Activated B cell treated with CpG ODN at 0.5 μM for 24 hours (primary cell): Measurements from ENCODE around the gene C10orf95. TPM values are rescaled to one million over a fixed set of nuclear protein-coding genes. Genes with fewer than 3 reads are reported as not detected.
"Not testable (repeated sequence)": the region's sequence is repeated elsewhere in the genome, so short reads cannot be mapped to it uniquely, and the experiment has no call there.

Source experiments
- ATAC-seq: fragments of 200-7000 bp; cut with Tn5 transposase; one replicate; pipeline ENCODE4 v1.10.0; 2021; ENCODE audit warnings: low read depth, mild to moderate bottlenecking, moderate library complexity
- CTCF ChIA-PET: fragments of 350-600 bp; sonication (Branson Sonifier 250); formaldehyde crosslinking; loops from one replicate; lab custom pipeline; 2021; ENCODE audit warnings: antibody characterized with exemption; lab: Charles Lee
- POLR2A ChIA-PET: fragments of 350-600 bp; sonication (Branson Sonifier 250); formaldehyde crosslinking; loops from one replicate; lab custom pipeline; 2021; ENCODE audit warnings: antibody characterized with exemption; lab: Charles Lee
- DNase-seq: peaks from one replicate; pipeline ENCODE4 v3.0.0; 2022
- H3K27ac Mint-ChIP-seq: one replicate; pipeline ENCODE4 v1.8.0; 2020; ENCODE audit warnings: mixed read lengths
- H3K27me3 Mint-ChIP-seq: one replicate; pipeline ENCODE4 v1.8.0; 2021; ENCODE audit warnings: mixed read lengths
- H3K36me3 Mint-ChIP-seq: one replicate; pipeline ENCODE4 v1.8.0; 2021; ENCODE audit warnings: low read depth, mixed read lengths
- H3K4me1 Mint-ChIP-seq: one replicate; pipeline ENCODE4 v1.8.0; 2021; ENCODE audit warnings: mixed read lengths
- H3K4me3 Mint-ChIP-seq: one replicate; pipeline ENCODE4 v1.8.0; 2020; ENCODE audit warnings: mild to moderate bottlenecking, mixed read lengths
- H3K9me3 Mint-ChIP-seq: one replicate; pipeline ENCODE4 v1.8.0; 2020; ENCODE audit warnings: mixed read lengths
- CTCF ChIP-seq: fragments of 200-600 bp; IDR thresholded peaks from one replicate; pipeline ENCODE4 v1.8.0; 2022; ENCODE audit warnings: antibody characterized with exemption, mild to moderate bottlenecking
- intact Hi-C: fragments of 100-400 bp; cut with micrococcal nuclease; formaldehyde crosslinking; loops from one replicate; pipeline ENCODE4 v1.15.1; 2024
- total RNA-seq: library from RNA; stranded (reverse); gene quantifications from 2 replicates; pipeline ENCODE4 v1.2.3, GENCODE V29; 2022

Gene C10orf95
- total RNA-seq, 1 donor from 2014 or later, result 0.35 TPM

GRCh38 chr10:102455893-102456471 is 4.6 kb upstream of the C10orf95 start:
- Mint-ChIP-seq H3K27me3 (no peaks in the 10 kb centered on the region), H3K4me1 (peaks cover 23% of the 10 kb centered on the region), H3K27ac (no peak overlapping the region), H3K9me3 (no peaks in the 10 kb centered on the region), H3K4me3 (no peak overlapping the region), H3K36me3 (peaks cover 22% of the 10 kb centered on the region)
- intact Hi-C loops, result no loop called here
- ATAC-seq (no peak), DNase-seq (no peak)
- POLR2A ChIA-PET, result no interaction called here
- TF ChIP-seq CTCF, result no peak
- CTCF ChIA-PET, result no interaction called here

GRCh38 chr10:102454662-102455487 is 3.5 kb upstream of the C10orf95 start:
- POLR2A ChIA-PET, H3K4me3 Mint-ChIP-seq, H3K27me3 Mint-ChIP-seq, H3K27ac Mint-ChIP-seq, DNase-seq, intact Hi-C loops, H3K9me3 Mint-ChIP-seq, CTCF ChIA-PET, ATAC-seq: not testable (repeated sequence)
- Mint-ChIP-seq H3K4me1 (peaks cover 18% of the 10 kb centered on the region), H3K36me3 (peaks cover 22% of the 10 kb centered on the region)

- ATAC-seq, result no peak
- H3K36me3 Mint-ChIP-seq, result peaks cover 24% of the 10 kb centered on the region
- H3K4me1 Mint-ChIP-seq, result peaks cover 24% of the 10 kb centered on the region
- POLR2A ChIA-PET, result interaction anchor here (0.6 to 6.2 kb wide), 5 partner anchors 21 to 219 kb away, joined by 3 to 104 read pairs (median 9); partner anchors contain the start of genes CUEDC2 and NFKB2
- intact Hi-C loops, result no loop called here
- no peak overlapping the region for H3K4me3 Mint-ChIP-seq
- no peaks in the 10 kb centered on the region for H3K27me3 Mint-ChIP-seq
- DNase-seq, result no peak
- TF ChIP-seq CTCF, result no peak
- CTCF ChIA-PET, result interaction anchor here (1.1 kb wide), 1 partner anchor 32 kb away, joined by 3 read pairs; no protein-coding TSS in a partner anchor
- no peak overlapping the region for H3K27ac Mint-ChIP-seq
- H3K9me3 Mint-ChIP-seq, result no peaks in the 10 kb centered on the region
Measured at GRCh38 chr10:102453502-102453901, 2.2 kb upstream of the C10orf95 start.

- POLR2A ChIA-PET, result interaction anchor here (0.6 to 6.2 kb wide), 7 partner anchors 20 to 1747 kb away, joined by 3 to 104 read pairs (median 9); partner anchors contain the start of genes CUEDC2 and NFKB2
- CTCF ChIA-PET, result interaction anchor here (1.0 to 1.1 kb wide), 2 partner anchors 27 to 31 kb away, joined by 3 read pairs; no protein-coding TSS in a partner anchor
- Mint-ChIP-seq H3K4me3 (no peak overlapping the region), H3K27me3 (no peaks in the 10 kb centered on the region), H3K4me1 (peaks cover 24% of the 10 kb centered on the region), H3K36me3 (peaks cover 24% of the 10 kb centered on the region), H3K27ac (peak overlapping the region; percentile 22), H3K9me3 (no peaks in the 10 kb centered on the region)
- intact Hi-C loops, result no loop called here
- no peak for TF ChIP-seq CTCF
- DNase-seq, result no peak
- no peak for ATAC-seq
Measured at GRCh38 chr10:102452672-102453340, 1.5 kb upstream of the C10orf95 start.

- Mint-ChIP-seq H3K27ac (peak overlapping the region; percentile 94), H3K27me3 (no peaks in the 10 kb centered on the region), H3K4me3 (peak overlapping the region; percentile 92)
Measured at GRCh38 chr10:102450374-102451104, 804 bp downstream of the C10orf95 start.

More at GRCh38 chr10:102450374-102451104, 804 bp downstream of the C10orf95 start:
- CTCF ChIA-PET, result interaction anchor here (0.6 to 2.1 kb wide), 6 partner anchors 16 to 220 kb away, joined by 3 to 10 read pairs (median 4); partner anchors contain the start of gene CUEDC2
- H3K9me3 Mint-ChIP-seq, result no peaks in the 10 kb centered on the region
- peaks cover 24% of the 10 kb centered on the region for H3K4me1 Mint-ChIP-seq
- DNase-seq, result peak; percentile 84
- POLR2A ChIA-PET, result interaction anchor here (0.6 to 6.2 kb wide), 22 partner anchors 10 to 329 kb away, joined by 3 to 104 read pairs (median 5); partner anchors contain the start of genes ACTR1A, CUEDC2, FBXL15 and GBF1
- intact Hi-C loops, result loop anchor here (1.0 kb wide), 4 partner anchors 11 to 56 kb away; partner anchors contain the start of gene ACTR1A
- peaks cover 21% of the 10 kb centered on the region for H3K36me3 Mint-ChIP-seq
- no peak for TF ChIP-seq CTCF
- ATAC-seq, result peak; percentile 82
